Measurements from ENCODE around the gene SLC8A2. TPM values are rescaled to one million over a fixed set of nuclear protein-coding genes. Genes with fewer than 3 reads are reported as not detected.

SLC8A2 gene
- polyA plus RNA-seq, 1 donor from 2014 or later = 14.1 TPM

GRCh38 chr19:47411101-47411500 lies 60.6 kb downstream of the SLC8A2 start:
- Histone ChIP-seq H2AFZ (ENCODE audit: low read depth, low read length) (no peak overlapping the region), H4K20me1 (ENCODE audit: insufficient read depth) (no peaks in the 10 kb centered on the region), H3K9me2 (ENCODE audit: insufficient read depth, low read length) (no peaks in the 10 kb centered on the region), H3K9ac (ENCODE audit: low read length) (no peak overlapping the region), H3K79me2 (replicated peaks; ENCODE audit: insufficient read depth, low read length) (no peaks in the 10 kb centered on the region), H3K4me3 (ENCODE audit: low read length) (no peak overlapping the region), H3K4me2 (ENCODE audit: low read length) (no peak overlapping the region), H3F3A (ENCODE audit: insufficient read depth, low read length, poor library complexity, severe bottlenecking) (no peaks in the 10 kb centered on the region), H3K36me3 (ENCODE audit: insufficient read depth, low read length) (no peaks in the 10 kb centered on the region), H3K27ac (ENCODE audit: low read length) (no peak overlapping the region), H3K27me3 (ENCODE audit: insufficient read depth, low read depth, low read length) (no peaks in the 10 kb centered on the region), H3K9me3 (ENCODE audit: low read length) (no peaks in the 10 kb centered on the region)
- no peak for TF ChIP-seq EZH2 (IDR thresholded peaks at IDR 0.05; ENCODE audit: borderline replicate concordance, insufficient read depth, low read length, poor library complexity, severe bottlenecking)
- no peak for TF ChIP-seq CTCF (IDR thresholded peaks at IDR 0.05; ENCODE audit: poor library complexity, severe bottlenecking)
- no peak for TF ChIP-seq POLR2AphosphoS5 (IDR thresholded peaks at IDR 0.05)
- no peak for TF ChIP-seq EP300 (conservative IDR thresholded peaks at IDR 0.05; ENCODE audit: poor library complexity, severe bottlenecking)
- TF ChIP-seq RAD21 (conservative IDR thresholded peaks at IDR 0.05) = no peak
- TF ChIP-seq SMC3 (conservative IDR thresholded peaks at IDR 0.05; ENCODE audit: poor library complexity) = no peak
- TF ChIP-seq REST (IDR thresholded peaks at IDR 0.05; ENCODE audit: borderline replicate concordance) = no peak
- no peak for TF ChIP-seq MXI1 (conservative IDR thresholded peaks at IDR 0.05; ENCODE audit: poor library complexity, severe bottlenecking)
- no peak for TF ChIP-seq TAF1 (IDR thresholded peaks at IDR 0.05; ENCODE audit: low read depth)

GRCh38 chr19:47408156-47408938 lies 63.3 kb downstream of the SLC8A2 start:
- Histone ChIP-seq H2AFZ (ENCODE audit: low read depth, low read length) (no peak overlapping the region), H3K9me3 (ENCODE audit: low read length) (no peaks in the 10 kb centered on the region), H3F3A (ENCODE audit: insufficient read depth, low read length, poor library complexity, severe bottlenecking) (no peaks in the 10 kb centered on the region), H3K4me3 (ENCODE audit: low read length) (no peak overlapping the region), H3K79me2 (replicated peaks; ENCODE audit: insufficient read depth, low read length) (no peaks in the 10 kb centered on the region), H4K20me1 (ENCODE audit: insufficient read depth) (no peaks in the 10 kb centered on the region), H3K9ac (ENCODE audit: low read length) (no peak overlapping the region), H3K4me2 (ENCODE audit: low read length) (no peak overlapping the region), H3K27ac (ENCODE audit: low read length) (no peak overlapping the region), H3K27me3 (ENCODE audit: insufficient read depth, low read depth, low read length) (no peaks in the 10 kb centered on the region), H3K36me3 (ENCODE audit: insufficient read depth, low read length) (no peaks in the 10 kb centered on the region), H3K9me2 (ENCODE audit: insufficient read depth, low read length) (no peaks in the 10 kb centered on the region)
- no peak for TF ChIP-seq REST (IDR thresholded peaks at IDR 0.05; ENCODE audit: borderline replicate concordance)
- TF ChIP-seq EZH2 (IDR thresholded peaks at IDR 0.05; ENCODE audit: borderline replicate concordance, insufficient read depth, low read length, poor library complexity, severe bottlenecking) = no peak
- no peak for TF ChIP-seq EP300 (conservative IDR thresholded peaks at IDR 0.05; ENCODE audit: poor library complexity, severe bottlenecking)
- no peak for TF ChIP-seq RAD21 (conservative IDR thresholded peaks at IDR 0.05)
- no peak for TF ChIP-seq POLR2AphosphoS5 (IDR thresholded peaks at IDR 0.05)
- TF ChIP-seq MXI1 (conservative IDR thresholded peaks at IDR 0.05; ENCODE audit: poor library complexity, severe bottlenecking) = no peak
- no peak for TF ChIP-seq CTCF (IDR thresholded peaks at IDR 0.05; ENCODE audit: poor library complexity, severe bottlenecking)
- TF ChIP-seq SMC3 (conservative IDR thresholded peaks at IDR 0.05; ENCODE audit: poor library complexity) = no peak
- no peak for TF ChIP-seq TAF1 (IDR thresholded peaks at IDR 0.05; ENCODE audit: low read depth)
